ENCODE results near the gene MARK3.

Gene MARK3

DNA sequence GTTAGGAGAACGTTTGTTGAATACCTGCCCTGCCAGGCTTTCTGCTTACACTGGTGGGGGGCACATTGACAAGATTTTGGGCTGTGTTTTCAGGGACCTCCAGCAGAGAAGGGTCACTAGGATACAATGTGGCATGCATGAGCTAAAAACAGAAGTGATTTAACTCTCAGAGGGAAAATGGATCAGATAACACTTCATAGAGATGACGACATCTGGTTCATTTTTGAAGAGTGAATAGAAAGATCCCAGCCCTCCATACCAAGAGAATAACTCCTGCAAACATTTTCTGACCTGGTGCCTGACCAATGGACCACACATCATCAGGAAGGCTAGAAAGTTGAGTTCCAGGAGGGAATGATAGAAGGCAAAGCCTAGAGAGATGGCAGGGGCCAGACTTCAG, 103.7 kb downstream of the MARK3 start:
- ChIA-PET POLR2A (no interaction called here), CTCF (interaction anchor here (1.0 to 1.3 kb wide), 2 partner anchors 11 to 98 kb away, joined by 3 to 4 read pairs; no protein-coding TSS in a partner anchor)
- TF ChIP-seq FOXM1 (IDR thresholded peaks at IDR 0.05; ENCODE audit: borderline replicate concordance) (no peak), TARDBP (IDR thresholded peaks at IDR 0.05) (no peak), SUZ12 (IDR thresholded peaks at IDR 0.05) (no peak), LEF1 (IDR thresholded peaks at IDR 0.05; ENCODE audit: borderline replicate concordance) (no peak), SP1 (IDR thresholded peaks at IDR 0.05) (no peak)
- DNase-seq (ENCODE audit: extremely low spot score), result no peak

DNA sequence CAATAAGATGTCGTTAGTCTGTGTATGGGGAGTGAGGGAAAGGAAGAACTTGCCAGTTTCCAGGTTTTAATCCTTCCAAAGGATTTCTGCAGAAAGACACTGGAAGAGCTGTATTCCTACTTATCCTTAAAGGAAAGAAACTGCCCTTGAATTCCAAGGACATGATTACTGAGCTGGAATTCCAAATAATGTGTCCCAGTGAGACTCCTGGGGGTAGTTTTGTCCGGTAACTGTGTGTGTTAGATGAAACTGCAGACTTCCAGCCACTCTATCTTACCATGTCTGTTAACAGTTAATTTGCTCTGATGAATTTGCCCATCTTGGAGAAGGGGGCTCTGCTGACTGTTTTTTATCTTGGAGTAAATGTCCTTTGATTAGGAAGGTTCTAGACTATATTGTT, 104.4 kb downstream of the MARK3 start:
- ChIA-PET CTCF (interaction anchor here (1.0 to 1.3 kb wide), 2 partner anchors 11 to 98 kb away, joined by 3 to 4 read pairs; no protein-coding TSS in a partner anchor), POLR2A (no interaction called here)
- no peak for DNase-seq (ENCODE audit: extremely low spot score)
- TF ChIP-seq, protein P1, sequence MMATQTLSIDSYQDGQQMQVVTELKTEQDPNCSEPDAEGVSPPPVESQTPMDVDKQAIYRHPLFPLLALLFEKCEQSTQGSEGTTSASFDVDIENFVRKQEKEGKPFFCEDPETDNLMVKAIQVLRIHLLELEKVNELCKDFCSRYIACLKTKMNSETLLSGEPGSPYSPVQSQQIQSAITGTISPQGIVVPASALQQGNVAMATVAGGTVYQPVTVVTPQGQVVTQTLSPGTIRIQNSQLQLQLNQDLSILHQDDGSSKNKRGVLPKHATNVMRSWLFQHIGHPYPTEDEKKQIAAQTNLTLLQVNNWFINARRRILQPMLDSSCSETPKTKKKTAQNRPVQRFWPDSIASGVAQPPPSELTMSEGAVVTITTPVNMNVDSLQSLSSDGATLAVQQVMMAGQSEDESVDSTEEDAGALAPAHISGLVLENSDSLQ (IDR thresholded peaks at IDR 0.05), result no peak
- TF ChIP-seq L3MBTL2 (conservative IDR thresholded peaks at IDR 0.05), result no peak

DNA sequence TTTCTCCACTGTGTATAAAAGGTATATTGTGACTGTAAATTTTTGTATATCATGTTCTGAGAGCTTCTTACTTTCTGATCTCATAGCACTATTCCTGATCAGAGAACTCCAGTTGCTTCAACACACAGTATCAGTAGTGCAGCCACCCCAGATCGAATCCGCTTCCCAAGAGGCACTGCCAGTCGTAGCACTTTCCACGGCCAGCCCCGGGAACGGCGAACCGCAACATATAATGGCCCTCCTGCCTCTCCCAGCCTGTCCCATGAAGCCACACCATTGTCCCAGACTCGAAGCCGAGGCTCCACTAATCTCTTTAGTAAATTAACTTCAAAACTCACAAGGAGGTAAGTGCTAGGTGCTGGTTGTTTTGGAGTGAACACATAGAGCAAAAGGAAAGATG, 106.5 kb downstream of the MARK3 start:
- CTCF ChIA-PET, result no interaction called here
- POLR2A ChIA-PET, result no interaction called here
- TF ChIP-seq HDGF (IDR thresholded peaks at IDR 0.05; ENCODE audit: borderline replicate concordance) (no peak), SP1 (IDR thresholded peaks at IDR 0.05) (no peak), TARDBP (IDR thresholded peaks at IDR 0.05) (no peak), FOXA1 (IDR thresholded peaks at IDR 0.05) (no peak), ELF4 (IDR thresholded peaks at IDR 0.05) (no peak), FOXK2 (IDR thresholded peaks at IDR 0.05) (no peak), NFRKB (IDR thresholded peaks at IDR 0.05) (no peak), L3MBTL2 (conservative IDR thresholded peaks at IDR 0.05) (no peak), ARNT (IDR thresholded peaks at IDR 0.05) (no peak), LEF1 (IDR thresholded peaks at IDR 0.05; ENCODE audit: borderline replicate concordance) (no peak)
- TF ChIP-seq, protein P1 (IDR thresholded peaks at IDR 0.05), result no peak
- DNase-seq (ENCODE audit: extremely low spot score), result no peak

- POLR2A ChIA-PET, result no interaction called here
- CTCF ChIA-PET, result no interaction called here
- TF ChIP-seq NFRKB (IDR thresholded peaks at IDR 0.05) (no peak), FOXM1 (IDR thresholded peaks at IDR 0.05; ENCODE audit: borderline replicate concordance) (no peak), ZNF384 (IDR thresholded peaks at IDR 0.05) (no peak), HDGF (IDR thresholded peaks at IDR 0.05; ENCODE audit: borderline replicate concordance) (no peak), FOXK2 (IDR thresholded peaks at IDR 0.05) (no peak), CTBP1 (IDR thresholded peaks at IDR 0.05; ENCODE audit: borderline replicate concordance) (no peak), ELF4 (IDR thresholded peaks at IDR 0.05) (no peak), FOXA1 (IDR thresholded peaks at IDR 0.05) (no peak), LEF1 (IDR thresholded peaks at IDR 0.05; ENCODE audit: borderline replicate concordance) (no peak), SP1 (IDR thresholded peaks at IDR 0.05) (no peak), ARNT (IDR thresholded peaks at IDR 0.05) (no peak)
- no peak for DNase-seq (ENCODE audit: extremely low spot score)
These were observed 107.1 kb downstream of the MARK3 start for GRCh38 chr14:103492156-103492925.

DNA sequence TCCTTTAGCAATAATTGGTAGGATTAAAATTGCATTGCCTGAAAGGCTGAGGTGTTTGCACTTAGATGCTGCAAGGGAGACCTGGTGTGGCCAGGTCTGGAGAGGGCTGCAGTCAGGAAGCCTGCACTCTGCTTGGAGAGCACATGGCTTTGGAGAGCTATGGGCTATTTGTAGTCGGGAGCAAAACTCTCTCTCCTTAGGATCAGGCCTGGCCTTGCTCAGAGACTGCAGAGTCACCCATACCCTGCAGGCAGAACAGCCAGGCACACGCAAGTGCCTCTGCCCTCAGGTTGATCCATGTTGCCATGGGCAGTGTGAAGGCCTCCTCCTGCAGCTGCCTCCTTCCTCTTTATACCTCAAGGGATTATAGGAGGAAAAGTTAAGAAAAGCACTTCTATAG, 110.6 kb downstream of the MARK3 start:
- no peak for DNase-seq (ENCODE audit: extremely low spot score)
- TF ChIP-seq LEF1 (IDR thresholded peaks at IDR 0.05; ENCODE audit: borderline replicate concordance) (no peak), NFRKB (IDR thresholded peaks at IDR 0.05) (no peak), ELF4 (IDR thresholded peaks at IDR 0.05) (no peak), FOXK2 (IDR thresholded peaks at IDR 0.05) (no peak), BHLHE40 (IDR thresholded peaks at IDR 0.05; ENCODE audit: borderline replicate concordance) (no peak), FOXM1 (IDR thresholded peaks at IDR 0.05; ENCODE audit: borderline replicate concordance) (no peak), SUZ12 (IDR thresholded peaks at IDR 0.05) (no peak), ARNT (IDR thresholded peaks at IDR 0.05) (no peak), CTBP1 (IDR thresholded peaks at IDR 0.05; ENCODE audit: borderline replicate concordance) (no peak)
- TF ChIP-seq, protein P1 (IDR thresholded peaks at IDR 0.05), result no peak
- POLR2A ChIA-PET, result no interaction called here
- CTCF ChIA-PET, result no interaction called here

GRCh38 chr14:103496776-103497175, 111.6 kb downstream of the MARK3 start:
- no peak for TF ChIP-seq HDGF (IDR thresholded peaks at IDR 0.05; ENCODE audit: borderline replicate concordance)
- no peak for TF ChIP-seq ELF4 (IDR thresholded peaks at IDR 0.05)
- no peak for TF ChIP-seq TARDBP (IDR thresholded peaks at IDR 0.05)
- TF ChIP-seq NFRKB (IDR thresholded peaks at IDR 0.05), result no peak
- TF ChIP-seq BHLHE40 (IDR thresholded peaks at IDR 0.05; ENCODE audit: borderline replicate concordance), result no peak
- TF ChIP-seq ZNF384 (IDR thresholded peaks at IDR 0.05), result no peak
- no peak for TF ChIP-seq L3MBTL2 (conservative IDR thresholded peaks at IDR 0.05)
- no peak for TF ChIP-seq CTBP1 (IDR thresholded peaks at IDR 0.05; ENCODE audit: borderline replicate concordance)
- no peak for TF ChIP-seq FOXK2 (IDR thresholded peaks at IDR 0.05)
- no peak for TF ChIP-seq FOXA1 (IDR thresholded peaks at IDR 0.05)
- TF ChIP-seq SUZ12 (IDR thresholded peaks at IDR 0.05), result no peak
- no peak for TF ChIP-seq SP1 (IDR thresholded peaks at IDR 0.05)
- no peak for DNase-seq (ENCODE audit: extremely low spot score)
- CTCF ChIA-PET, result no interaction called here
- POLR2A ChIA-PET, result no interaction called here

Data from HEK293T (cell line).